T-helper 2 cell treated with Interferon-gamma antibody and Interleukin-4, amounts not matched to agents 100 ng/mL and 5 ng/mL, for 36 hours (primary cell): ENCODE data around the gene COLEC12. TPM values are rescaled to one million over a fixed set of nuclear protein-coding genes. Genes with fewer than 3 reads are reported as not detected.
"Not testable (repeated sequence)": the region's sequence is repeated elsewhere in the genome, so short reads cannot be mapped to it uniquely, and the experiment has no call there.

Experiments used
- intact Hi-C: fragments of 100-400 bp; cut with micrococcal nuclease; formaldehyde crosslinking; loops from one replicate; pipeline ENCODE4 v1.15.1; 2023
- total RNA-seq: library from RNA; stranded (reverse); gene quantifications from 2 replicates; pipeline ENCODE4 v1.2.3, GENCODE V29; 2022

The COLEC12 gene
- total RNA-seq, 1 donor from 2014 or later, result not detected

- intact Hi-C loops, result no loop called here
Measured at GRCh38 chr18:415047-415446, 85.5 kb downstream of the COLEC12 start.

- intact Hi-C loops, result no loop called here
Measured at GRCh38 chr18:413233-413632, 87.3 kb downstream of the COLEC12 start.

GRCh38 chr18:410047-410455 is 90.5 kb downstream of the COLEC12 start:
- intact Hi-C loops, result no loop called here

- intact Hi-C loops, result no loop called here
Measured at GRCh38 chr18:408367-408766, 92.1 kb downstream of the COLEC12 start.

GRCh38 chr18:407626-408224 is 92.8 kb downstream of the COLEC12 start:
- intact Hi-C loops, result no loop called here

GRCh38 chr18:407191-407590 is 93.3 kb downstream of the COLEC12 start:
- intact Hi-C loops, result no loop called here

GRCh38 chr18:406677-407076 is 93.8 kb downstream of the COLEC12 start:
- intact Hi-C loops, result no loop called here

GRCh38 chr18:405006-405405 is 95.5 kb downstream of the COLEC12 start:
- intact Hi-C loops, result not testable (repeated sequence)

GRCh38 chr18:404061-404636 is 96.4 kb downstream of the COLEC12 start:
- intact Hi-C loops, result no loop called here

GRCh38 chr18:402129-402528 is 98.4 kb downstream of the COLEC12 start:
- intact Hi-C loops, result no loop called here

- intact Hi-C loops, result no loop called here
Measured at GRCh38 chr18:400456-400855, 100.0 kb downstream of the COLEC12 start.

- intact Hi-C loops, result no loop called here
Measured at GRCh38 chr18:399631-400135, 100.8 kb downstream of the COLEC12 start.

GRCh38 chr18:398935-399630 is 101.4 kb downstream of the COLEC12 start:
- intact Hi-C loops, result no loop called here

- intact Hi-C loops, result no loop called here
Measured at GRCh38 chr18:396556-396955, 103.9 kb downstream of the COLEC12 start.

GRCh38 chr18:396251-396555 is 104.3 kb downstream of the COLEC12 start:
- intact Hi-C loops, result no loop called here

- intact Hi-C loops, result no loop called here
Measured at GRCh38 chr18:395456-396250, 104.8 kb downstream of the COLEC12 start.

- intact Hi-C loops, result no loop called here
Measured at GRCh38 chr18:394987-395362, 105.5 kb downstream of the COLEC12 start.

GRCh38 chr18:394262-394986 is 106.1 kb downstream of the COLEC12 start:
- intact Hi-C loops, result no loop called here

- intact Hi-C loops, result no loop called here
Measured at GRCh38 chr18:393574-393957, 106.9 kb downstream of the COLEC12 start.

- intact Hi-C loops, result no loop called here
Measured at GRCh38 chr18:392928-393573, 107.5 kb downstream of the COLEC12 start.
